Measurements from ENCODE around the gene NTF3.

The NTF3 gene

DNA sequence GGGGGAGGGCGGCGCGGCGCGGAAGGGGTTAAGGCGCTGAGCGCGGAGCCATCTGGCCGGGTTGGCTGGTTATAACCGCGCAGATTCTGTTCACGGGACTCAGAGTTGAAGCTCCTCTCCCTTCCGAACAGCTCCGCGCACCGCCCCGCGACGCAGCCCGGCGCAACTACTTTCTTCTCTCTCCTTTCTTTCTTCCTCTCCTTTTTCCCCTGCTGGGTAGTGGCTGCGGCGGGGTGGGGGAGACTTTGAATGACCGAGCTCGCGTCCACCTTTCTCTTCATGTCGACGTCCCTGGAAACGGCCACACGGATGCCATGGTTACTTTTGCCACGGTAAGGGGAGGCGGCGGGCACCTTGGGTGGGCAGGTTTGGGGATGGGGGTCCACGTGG, at the start of gene NTF3:
Gene NTF3, plus strand, starts transcription at position 98 of the 390 bp plus-strand sequence. Its CDS starts 217 bp downstream, at position 315.
- no peak for DNase-seq (ENCODE audit: low read depth)

- DNase-seq (ENCODE audit: low read depth): no peak
Measured at GRCh38 chr12:5384015-5384414, 47.9 kb upstream of the NTF3 start.

- no peak for DNase-seq (ENCODE audit: low read depth)
Measured at GRCh38 chr12:5388581-5389535, 43.0 kb upstream of the NTF3 start.

DNA sequence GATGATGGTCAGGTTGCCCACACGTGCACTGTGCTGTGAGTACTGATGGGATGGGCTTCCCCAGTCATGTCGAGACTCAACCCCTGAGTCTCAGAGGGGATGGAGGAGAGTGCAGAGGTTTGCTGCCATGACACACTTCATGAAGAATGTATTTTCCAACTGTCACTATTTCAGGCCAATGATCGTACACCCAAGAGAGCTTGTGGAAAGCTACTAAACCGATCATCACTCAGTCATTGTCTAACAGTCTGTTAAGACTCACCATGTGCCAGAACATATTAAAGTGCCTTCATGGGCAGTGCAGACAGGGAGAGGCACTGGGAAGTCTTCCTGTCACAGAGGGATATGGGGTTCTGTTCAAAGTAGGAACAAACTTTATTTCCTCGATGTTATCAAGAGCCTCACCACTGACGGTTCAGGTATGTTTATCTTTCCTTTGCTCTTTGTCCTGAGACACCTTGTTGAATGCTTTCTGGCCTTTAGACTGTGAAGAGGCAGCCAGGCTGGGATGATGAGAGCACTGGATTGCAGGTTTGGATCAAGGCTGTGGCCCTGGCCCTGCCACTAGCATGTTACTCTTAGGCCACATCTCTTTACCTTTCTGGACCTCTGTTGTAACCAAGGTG, 41.6 kb upstream of the NTF3 start:
- DNase-seq (ENCODE audit: low read depth): no peak

DNA sequence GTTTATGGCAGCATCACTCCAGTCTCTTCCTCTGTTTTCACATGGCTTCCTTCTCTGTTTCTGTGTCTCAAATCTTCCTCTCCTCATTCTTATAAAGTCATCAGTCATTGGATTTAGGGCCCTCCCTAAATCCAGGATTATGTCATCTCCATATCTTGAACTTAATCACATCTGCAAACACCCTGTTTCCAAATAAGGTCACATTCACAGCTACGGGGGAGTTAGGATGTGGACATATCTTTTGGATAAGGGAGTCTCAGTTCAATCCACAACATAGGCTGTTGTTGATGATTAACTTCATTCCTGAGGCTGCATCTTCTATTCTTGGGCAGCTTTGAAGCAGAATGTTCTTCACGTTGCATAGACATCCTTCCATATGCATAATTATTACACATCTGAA, 40.3 kb upstream of the NTF3 start:
- no peak for DNase-seq (ENCODE audit: low read depth)

GRCh38 chr12:5392961-5393360, 38.9 kb upstream of the NTF3 start:
- DNase-seq (ENCODE audit: low read depth): no peak

DNA sequence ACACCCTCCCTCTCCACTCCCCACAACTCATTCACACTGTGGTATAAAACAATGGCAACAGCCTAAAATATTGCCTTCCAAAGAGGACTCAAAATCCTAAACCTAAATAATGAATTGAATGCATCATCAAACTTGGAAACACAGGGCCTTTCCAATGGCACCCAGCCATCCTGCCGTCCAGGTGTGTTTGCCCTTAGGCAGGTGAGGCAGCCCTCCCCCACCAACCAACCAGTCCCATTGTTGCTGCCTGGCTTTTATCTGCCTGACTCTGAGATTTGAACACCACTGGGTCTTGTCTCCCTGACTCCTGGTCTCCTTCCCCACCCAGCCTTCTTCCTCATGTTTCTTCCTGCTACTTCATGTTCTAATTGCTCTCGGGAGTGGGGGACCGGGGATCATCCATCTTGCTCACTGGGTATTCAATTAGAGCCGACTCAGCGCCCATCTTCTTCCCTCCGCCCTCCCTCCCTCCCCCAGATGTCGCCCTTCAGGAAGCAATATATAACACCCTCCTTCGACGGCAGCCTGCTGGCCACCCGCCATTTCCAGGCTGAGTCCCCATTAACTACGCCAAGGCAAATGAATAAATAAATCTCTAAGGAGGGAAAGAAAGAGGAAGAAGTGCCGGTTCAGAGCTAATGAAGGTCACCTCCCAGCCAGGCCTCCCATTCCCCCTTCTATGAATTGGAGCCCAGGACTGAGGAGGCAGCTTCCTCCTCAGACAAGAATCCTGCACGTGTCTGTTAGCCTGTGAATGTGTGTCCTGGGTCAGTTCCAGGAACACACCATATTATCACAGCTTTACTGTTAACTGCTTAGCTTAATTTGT, 36.3 kb upstream of the NTF3 start:
- DNase-seq (ENCODE audit: low read depth): no peak

DNA sequence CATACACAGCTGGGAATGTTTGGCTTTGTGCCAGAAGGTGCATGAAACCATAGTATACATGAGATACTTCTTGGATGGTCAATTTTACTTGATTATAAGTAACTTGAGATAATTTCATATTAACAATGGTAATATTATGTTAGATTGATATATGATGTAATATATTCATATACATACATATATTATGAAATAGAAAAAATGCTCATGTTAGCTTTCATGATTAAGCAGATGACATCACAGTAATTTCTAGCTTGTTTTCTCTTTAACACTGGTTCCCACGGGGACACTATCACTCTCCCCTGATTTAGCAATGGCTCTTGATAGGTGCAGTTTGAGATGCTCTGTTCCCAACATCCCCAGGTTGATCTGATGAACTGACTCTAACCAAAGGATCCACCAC, 35.4 kb upstream of the NTF3 start:
- DNase-seq (ENCODE audit: low read depth): no peak

GRCh38 chr12:5399266-5399665, 32.6 kb upstream of the NTF3 start:
- DNase-seq (ENCODE audit: low read depth): no peak

GRCh38 chr12:5402009-5402935, 29.6 kb upstream of the NTF3 start:
- DNase-seq (ENCODE audit: low read depth): no peak

DNA sequence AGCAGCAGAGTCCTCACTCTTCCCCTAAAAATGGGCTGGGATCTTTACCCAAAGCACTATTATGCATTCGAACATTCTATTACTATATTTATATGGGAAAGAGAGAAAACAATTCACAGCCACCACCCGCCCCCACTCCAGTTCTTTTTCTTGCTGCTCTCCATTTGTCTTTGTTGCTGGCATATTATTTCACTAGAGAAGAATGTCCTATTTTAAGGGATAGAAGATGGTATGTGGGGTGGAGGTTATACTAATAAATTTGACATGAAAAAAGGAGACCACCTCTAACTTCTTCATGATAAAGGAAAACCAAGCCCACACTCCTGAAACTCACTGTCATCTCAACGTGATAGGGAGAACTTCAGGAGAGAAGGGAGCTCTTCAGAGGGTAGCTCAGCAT, 28.5 kb upstream of the NTF3 start:
- no peak for DNase-seq (ENCODE audit: low read depth)

- no peak for DNase-seq (ENCODE audit: low read depth)
Measured at GRCh38 chr12:5407034-5407856, 24.7 kb upstream of the NTF3 start.

GRCh38 chr12:5409619-5410018, 22.3 kb upstream of the NTF3 start:
- no peak for DNase-seq (ENCODE audit: low read depth)

GRCh38 chr12:5416571-5416970, 15.3 kb upstream of the NTF3 start:
- DNase-seq (ENCODE audit: low read depth): no peak

DNA sequence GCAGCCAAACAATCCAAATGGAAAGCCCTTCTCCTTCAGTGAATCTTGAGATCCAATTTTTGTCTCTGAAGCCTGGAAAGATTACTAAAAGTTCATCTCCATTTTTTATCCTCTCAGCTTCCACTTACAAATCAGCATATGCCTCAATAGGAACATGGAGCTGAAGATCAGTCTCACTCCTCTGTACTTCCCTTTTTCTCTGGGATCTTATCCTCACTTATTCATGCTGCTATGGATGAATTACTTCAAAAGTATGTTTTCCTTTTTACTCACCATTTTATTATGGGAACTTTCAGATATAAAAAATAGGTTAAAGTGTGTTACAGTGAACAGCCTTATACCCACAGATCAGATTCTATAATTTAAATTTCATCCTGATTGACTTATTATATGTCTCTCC, 14.4 kb upstream of the NTF3 start:
- no peak for DNase-seq (ENCODE audit: low read depth)

DNA sequence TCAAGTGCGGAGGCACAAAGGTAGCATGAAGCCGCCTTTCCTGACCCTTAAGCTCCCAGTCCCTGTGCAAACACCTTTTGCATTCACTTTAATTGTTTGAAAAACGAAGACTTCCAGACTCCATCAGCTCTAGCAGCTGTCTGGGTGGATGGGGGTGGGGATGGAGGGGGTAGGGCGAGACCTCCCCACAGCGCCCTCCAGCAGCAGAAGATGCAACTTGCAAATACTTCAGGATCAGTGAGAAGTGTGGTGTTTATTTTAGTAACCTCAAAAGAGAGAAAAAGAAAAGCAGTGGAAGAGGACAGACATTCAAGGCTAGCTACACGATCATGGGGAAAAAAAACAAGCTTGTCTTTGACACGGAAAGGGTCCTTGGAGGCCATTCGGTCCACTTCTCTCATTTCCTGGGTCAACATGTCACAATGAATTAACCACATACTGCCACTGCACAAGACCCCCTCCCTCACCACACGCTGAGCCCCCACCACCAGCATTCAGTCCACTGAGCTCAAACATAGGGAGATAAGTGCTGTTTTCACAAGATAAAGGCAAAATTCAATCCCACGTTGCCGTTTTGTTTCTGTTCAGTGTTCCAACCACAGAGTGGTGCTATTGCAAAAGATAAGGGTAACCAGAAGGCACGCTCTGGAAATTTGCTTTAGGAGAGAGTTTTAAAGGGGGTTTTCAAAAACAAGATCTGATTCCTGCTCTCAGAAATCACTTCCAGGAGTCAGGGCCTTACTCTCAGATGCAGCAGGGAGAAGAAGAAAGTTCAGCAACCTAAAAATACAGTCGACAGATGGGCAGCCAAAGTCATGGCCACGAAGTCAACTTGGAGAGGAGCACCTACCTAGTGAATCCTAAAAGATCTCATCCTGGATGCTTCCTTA, 3.3 kb upstream of the NTF3 start:
- DNase-seq (ENCODE audit: low read depth): no peak

DNA sequence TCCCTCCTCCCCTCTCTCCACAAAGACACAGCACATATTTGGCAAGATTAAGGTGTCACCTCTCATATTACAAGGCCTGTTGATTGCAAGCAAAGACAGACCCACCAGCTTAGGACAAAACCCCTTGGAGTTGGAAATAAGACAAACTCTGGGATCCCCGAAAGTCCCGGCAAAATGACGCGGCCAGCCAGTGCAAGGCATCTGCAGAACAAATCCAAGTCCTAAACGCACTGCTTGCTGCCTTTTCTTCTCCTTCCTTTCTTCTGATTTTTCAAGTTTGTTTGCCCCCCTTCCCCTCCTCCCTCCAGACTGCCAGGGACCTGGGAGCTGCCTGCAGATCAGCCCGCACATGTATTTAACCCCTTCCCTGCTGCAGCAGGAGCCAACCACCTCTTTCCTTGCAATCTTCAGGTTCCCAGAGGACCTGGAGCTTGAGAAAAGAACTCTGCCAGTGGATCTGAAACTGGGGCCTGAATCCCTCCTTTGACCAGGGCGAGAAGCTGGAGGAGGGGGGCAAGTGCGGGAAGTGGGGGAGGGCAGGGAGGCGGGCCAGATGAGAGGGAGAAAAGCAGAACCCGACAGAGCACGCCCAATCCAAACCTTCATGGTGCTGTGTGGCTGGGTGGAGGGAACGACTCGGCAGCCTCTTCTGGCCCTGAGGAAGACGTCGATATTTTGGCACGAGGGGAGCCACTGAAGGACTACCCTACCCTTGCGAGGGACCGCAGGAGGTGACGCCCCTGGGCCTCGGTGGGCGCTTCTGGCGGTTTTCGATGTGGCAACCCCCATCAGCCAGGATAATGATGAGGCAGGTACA, 2.0 kb upstream of the NTF3 start:
- no peak for DNase-seq (ENCODE audit: low read depth)

Measured in stimulated activated CD8-positive, alpha-beta memory T cell treated with anti-CD3 and anti-CD28 coated beads, Interleukin-4, amount 100 ng/mL, for 24 hours (primary cell).